HG03342 (cell line): ENCODE results near the gene DYNAP.

Source experiments
- ATAC-seq: cut with Tn5 transposase; IDR thresholded peaks from one replicate; pipeline ENCODE4 v1.9.1; 2021; ENCODE audit warnings: mild to moderate bottlenecking, moderate library complexity; ENCODE audit not compliant: unreplicated experiment

The DYNAP gene, protein sequence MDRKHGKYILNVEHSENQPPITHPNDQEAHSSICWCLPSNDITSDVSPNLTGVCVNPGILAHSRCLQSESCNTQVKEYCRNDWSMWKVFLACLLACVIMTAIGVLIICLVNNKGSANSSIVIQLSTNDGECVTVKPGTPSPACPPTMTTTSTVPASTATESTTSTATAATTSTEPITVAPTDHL

DNA sequence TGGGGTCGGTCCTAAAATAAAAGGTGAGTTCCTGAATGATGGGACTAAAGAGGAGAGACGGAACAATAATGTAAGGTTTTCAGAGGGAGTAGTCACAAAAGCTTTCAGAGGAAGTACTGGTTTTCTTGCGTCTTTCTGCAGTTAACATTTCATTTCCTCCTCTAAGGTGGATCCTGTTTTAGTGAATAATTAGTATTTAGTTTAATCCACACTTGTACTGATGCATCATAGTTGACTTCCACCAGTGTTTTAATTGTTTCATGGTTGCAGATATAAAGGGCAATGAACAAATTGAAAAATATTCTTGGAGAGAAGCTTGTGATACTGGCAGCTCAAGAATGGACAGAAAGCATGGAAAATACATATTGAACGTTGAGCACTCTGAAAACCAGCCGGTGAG, at the start of gene DYNAP:
TSS of gene DYNAP (plus strand) at position 301 of the 400 bp plus-strand sequence. CDS start at position 339, 38 bp downstream.
- no peak for ATAC-seq

DNA sequence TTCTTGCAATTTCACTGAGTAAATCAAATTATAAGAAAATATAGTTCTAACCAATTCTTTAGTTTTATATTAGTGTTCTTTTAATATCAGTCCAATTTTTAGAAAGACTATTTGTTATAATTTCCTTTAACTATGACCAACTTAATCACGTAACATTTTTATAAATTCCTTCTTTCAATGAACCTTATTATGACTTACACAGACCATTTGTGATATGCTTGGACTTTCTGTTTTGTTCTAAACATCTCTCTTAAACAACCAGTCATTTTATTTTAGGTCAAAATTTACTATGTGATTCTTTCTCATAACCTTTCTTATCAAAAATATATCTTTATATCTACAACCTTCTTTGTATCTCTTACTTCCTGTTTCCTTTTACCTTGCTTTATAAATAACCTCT, 39.5 kb upstream of the DYNAP start:
- no peak for ATAC-seq

DNA sequence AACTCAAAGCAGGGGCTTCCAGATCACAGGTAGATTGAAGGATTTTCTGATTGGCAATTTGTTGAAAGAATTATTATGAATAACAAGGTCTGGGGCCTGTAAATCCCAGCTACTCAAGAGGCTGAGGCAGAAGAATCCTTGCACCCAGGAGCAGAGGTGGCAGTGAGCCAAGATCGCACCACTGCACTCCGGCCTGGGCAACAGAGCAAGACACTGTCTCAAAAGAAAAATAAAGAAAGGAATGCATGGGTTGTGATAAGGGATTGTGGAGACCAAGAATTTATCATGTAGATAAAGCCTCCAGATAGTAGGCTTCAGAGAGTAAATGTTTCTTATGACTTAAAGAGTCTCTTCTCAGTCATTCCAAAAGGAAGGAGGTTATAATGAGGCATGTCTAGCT, 35.8 kb upstream of the DYNAP start:
- no peak for ATAC-seq

DNA sequence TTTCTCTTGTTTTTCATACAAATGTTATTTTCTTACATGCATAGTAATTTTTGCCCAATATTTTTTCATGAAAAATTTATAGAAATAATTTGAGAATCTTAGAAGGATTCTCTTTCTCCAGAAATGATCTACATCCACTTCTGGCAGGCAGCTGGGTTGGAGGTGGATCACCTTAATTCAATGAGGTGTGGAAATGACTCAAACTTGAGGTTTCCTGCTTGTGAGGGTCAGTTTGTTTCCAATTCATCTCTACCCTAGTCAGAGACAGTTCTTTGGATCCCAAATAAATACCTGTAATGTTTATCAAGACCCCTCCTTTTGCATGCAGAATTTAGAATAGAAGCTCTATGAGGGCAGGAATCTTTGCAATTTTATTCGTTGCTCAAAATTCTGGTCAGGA, 35.0 kb upstream of the DYNAP start:
- no peak for ATAC-seq

DNA sequence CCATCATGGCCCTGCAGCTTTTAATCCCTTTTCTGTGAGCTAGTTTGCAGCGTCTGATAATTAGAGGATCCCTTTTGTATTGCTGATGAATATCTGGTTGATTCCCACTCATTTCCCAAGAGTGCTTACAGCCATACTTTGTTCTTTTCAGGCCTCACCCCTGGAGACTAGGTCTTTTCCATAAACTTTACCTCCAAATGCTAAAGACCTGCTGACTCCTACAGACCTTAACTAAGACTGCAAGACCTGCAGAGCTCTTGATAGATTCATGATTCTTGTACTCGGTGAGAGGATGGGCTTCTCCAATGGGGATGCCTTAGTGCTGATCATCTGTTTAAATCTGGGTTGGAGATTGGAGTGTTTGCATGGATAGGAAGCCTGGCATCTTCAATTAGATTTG, 33.1 kb upstream of the DYNAP start:
- no peak for ATAC-seq

DNA sequence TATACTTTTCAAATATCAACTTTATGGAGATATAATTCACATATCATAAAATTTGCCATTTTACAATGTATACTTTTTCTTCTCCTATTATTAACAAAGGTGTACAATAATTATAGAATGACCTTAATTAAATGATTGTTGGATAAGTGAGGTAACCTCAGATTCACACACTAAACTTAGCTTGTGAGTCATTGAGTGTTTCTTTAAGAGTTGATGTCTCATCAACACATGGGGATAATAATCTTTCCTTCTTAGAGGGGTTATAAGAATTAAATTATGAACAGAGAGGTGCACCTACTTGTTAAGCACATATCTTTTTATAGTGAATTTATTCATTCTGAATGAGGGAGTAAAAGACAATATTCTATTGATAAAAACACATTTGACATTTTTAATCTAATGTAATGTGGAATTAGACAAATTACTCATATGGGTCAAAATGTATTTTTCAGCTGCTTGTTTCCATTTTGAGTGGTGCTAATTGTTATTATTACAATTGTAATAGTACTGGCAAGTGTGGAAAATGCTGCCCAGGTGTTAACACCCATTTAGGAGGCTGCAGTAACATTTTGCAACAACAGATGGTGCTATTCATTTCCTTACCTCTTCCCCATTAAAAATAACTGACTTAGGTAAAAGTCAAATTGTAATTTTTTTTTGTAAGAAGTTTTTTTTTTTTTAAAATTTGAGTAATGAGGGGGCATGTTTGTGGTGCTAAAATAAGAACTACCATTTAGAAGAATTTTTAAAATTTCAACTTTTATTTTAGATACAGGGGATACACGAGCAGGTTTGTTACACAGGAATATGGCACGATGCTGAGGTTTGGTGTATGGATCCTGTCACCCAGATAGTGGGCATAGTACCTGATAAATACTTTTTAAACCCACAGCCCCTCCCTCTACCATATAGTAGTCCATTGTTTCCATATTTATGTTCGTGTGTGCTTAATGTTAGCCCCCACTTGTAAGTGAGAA, 32.1 kb upstream of the DYNAP start:
- ATAC-seq = no peak

DNA sequence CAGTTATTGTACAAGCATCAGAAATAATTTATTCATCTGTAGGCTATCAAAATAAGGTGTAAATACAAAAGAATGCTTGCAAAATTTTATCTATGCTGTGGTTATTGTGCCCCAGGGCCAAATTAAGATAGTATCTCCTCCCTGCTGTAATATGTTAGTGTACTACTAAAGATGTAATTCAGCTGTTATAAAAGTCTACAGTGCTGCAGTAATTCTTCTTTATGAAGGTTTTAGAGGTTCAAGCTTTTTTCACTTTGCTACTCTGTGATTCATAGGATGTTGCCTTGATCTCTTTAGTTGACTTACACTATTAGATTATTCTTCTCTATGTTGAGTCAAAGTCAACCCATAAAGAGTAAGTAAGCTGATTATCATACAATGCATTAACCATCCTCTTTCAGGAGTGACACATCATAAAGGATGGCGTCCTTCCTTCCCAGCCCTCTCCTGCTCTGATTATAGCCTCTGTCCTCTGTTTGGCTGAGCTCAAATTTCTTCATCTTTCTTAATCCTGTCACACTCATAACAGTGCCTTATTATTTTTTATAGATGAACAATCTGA, 29.3 kb upstream of the DYNAP start:
- no peak for ATAC-seq

DNA sequence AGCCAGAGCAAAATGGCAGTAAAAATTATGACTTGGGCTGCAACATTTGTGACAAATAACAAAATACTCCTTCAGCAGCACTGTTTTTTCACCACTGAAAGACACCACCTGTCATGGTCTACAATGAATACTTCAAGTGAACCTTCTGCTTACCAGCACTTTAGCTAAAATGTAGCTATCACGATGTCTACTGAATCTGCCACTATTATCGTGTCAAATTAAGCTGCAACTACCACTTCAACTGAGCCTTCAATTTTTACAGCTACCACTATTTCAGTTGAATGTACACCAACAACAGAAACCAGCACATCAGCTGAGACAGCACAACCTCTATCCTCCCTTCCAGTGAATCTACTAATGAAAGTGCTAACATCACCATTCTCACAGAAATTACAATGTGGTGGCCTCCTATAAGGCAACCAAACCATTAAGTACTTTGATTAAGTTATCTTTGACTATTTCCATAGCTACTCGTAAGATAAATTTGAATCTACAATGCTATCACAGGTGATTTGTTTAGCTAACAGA, 10.8 kb upstream of the DYNAP start:
- ATAC-seq = no peak

DNA sequence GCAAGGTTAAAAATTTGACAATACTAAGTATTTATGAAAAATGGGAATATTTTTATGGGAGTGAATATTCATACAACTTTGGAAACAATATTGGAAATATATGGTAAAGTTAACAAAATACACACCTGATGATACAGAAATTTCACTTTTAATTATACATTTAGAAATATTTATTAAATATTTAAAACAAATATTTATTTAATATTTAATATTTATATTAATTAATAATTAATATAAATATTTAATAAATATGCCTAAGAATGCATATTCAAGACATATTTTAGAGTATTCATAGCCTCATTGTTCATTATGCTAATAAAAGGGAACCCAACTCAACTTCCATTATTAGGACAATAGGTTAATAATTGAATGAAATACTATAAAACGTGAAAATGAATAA, 7.0 kb upstream of the DYNAP start:
- ATAC-seq = no peak

DNA sequence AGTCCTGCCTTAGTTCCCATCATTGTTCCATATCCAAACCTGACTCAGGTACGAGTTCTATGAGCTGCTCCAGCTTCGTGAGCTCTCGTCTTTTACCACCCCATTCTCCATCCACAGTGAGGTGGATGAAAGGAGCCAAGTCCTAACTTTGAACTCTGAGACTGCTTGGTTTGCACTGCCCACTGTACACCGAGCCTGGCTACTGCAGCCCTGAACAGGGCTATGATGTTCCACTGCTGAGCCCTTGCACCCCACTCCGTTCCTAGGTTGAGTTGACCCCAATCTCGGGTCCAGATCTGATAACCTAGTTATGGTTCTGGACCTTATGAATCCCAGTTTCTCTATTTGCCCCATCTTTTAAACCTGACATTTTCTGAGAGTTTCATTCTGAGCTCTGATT, 5.3 kb upstream of the DYNAP start:
- no peak for ATAC-seq

DNA sequence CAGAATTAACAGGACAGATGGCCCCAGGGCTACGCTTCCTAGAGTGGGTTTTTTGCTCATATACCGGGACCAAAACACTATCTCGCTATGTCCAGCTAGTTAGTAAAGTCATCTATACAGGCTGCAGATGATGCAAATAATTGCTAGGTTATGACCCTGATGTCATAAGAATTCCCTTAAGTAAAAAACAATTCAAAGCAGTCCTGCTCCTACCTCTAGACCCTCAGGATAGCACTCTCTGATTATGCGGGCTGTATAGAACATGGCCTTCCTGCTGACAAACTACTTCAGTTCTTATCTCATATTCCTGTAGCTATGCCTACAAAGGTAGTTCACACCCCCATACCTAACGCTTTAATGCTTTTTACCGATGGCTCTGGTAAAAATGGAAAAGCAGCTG, 13.2 kb downstream of the DYNAP start:
- ATAC-seq = no peak

DNA sequence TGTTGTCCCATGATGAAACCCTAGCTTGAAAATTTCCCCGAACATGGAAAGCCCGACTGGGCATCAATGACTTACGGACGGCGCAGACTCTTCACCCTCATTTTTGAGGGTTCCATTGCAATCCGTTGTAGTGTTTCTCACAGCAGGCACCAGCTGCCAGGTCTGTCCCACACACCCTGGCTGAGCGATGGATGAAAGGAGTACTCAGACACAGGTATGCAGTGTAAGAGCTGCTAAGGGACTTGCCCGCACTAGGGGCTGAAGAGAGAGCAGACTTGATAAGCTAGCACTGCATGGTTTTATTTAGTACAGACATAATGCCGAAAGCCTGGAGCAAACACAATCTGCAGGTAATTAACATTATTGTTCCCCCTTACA, 15.8 kb downstream of the DYNAP start:
- ATAC-seq = no peak

DNA sequence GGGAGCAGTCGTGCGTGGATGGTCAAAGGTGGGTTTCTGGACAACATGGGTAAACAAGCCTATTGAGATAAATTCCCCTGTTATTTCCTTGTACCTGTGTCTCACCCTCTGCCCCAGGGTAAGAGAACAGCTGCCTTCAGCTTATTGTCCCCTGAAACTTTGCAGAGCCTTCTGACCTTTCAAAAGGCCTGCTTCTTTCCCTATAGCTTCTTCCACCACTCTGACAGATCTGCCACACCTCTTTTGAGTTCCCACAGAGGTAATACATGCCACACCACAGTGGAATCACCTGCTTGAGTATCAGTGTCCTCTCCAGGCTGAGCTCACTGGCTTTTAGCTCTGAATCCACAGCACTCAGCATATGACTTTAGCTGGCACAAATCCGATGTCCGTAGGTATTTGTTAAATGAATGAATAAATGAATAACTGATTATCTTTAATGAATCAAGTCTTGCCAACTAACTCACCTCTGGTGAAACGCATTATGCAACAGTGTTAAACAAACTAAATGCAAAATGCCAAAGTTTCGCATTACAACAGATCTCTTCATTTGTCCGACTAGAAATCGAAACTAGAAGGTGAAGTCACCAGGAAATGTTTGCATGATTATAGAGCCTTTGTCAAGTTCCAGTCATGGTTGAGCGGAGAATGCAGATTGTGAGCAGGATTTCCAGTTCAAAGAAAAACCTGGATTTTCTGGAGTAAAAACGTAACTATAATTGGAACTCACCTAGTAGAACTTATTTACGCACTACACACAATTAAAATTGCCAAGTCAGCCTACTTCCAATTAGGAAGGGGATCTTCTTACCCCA, 16.4 kb downstream of the DYNAP start:
- ATAC-seq = no peak

DNA sequence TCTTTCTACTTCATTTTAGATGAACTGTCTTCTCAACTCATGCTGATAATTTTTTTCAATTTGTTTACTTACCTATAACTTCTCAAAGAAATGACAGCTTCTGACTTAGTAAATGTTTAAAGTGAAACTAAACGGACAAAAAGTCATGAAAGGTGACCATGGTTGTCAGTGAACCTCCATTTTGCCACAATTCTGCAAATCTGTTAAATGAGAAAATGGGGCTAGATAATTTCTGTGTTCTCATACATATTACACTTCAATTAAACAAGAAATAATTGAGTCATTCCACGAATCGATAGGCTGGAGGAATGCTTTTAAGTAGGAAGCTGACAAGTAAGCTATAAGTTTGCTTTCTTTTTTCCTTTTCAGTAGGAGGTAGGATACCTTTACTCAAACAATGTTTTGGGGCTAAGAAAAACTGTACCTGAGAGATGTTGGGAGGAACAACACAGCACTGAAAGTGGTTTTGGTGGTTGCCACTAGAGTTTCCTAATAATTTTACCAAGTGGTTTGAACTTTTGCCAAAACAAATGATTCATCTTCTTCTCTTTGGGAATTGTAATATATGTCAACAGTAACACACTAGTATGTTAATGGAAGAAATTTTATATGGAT, 17.1 kb downstream of the DYNAP start:
- ATAC-seq = no peak

DNA sequence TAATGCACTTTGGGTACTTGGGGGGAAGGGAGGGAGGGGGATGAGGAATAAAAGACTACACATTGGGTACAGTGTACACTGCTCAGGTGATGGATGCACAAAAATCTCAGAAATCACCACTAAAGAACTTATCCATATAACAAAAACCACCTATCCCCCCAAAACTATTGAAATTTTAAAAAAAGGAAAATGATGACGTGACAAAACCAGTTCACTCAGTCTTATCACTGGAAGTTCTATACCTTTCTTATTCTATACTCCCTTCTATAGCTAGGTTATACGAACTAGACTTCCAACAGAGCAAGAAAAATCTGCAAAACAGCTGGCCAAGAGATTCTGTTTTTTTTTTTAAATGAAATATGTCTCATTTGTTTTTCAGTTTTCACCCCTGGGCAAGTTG, 20.8 kb downstream of the DYNAP start:
- ATAC-seq = no peak

DNA sequence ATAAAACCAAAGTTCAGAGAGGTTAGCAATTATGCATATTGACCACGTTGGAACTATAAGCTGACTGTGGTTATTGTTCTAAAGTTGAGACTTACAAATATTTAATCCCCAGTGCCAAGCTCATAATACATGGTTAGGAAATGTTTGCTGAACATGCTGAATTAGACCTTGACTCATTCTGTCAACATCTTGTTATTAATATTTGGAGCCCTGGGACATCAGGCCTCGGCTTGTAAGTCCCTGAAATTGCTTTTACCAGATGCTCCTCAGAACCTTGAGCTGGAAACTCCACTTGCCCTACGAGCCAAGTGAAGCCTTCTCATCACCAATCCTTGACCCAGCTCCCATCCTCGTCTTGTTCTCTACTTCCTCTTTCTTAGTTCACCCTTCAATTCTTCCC, 21.2 kb downstream of the DYNAP start:
- ATAC-seq = no peak

DNA sequence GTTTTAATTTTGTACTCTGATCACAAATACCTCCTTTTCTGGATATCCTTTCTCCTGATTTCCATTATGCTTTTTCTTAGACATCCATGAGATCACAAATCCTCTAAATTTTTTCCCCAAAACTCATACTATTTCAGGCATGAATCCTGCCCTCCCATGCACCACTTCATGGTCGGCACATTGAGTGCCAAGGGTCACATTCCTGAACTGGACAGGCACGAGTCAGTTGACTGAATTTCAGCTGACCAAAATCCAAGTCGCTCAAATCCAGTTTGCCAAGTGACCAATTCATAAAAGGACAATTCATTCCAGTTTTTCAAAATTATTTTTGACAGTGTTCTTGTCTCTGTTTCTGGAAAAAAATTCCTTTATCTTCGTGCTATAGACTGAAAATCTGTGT, 22.1 kb downstream of the DYNAP start:
- ATAC-seq = no peak

DNA sequence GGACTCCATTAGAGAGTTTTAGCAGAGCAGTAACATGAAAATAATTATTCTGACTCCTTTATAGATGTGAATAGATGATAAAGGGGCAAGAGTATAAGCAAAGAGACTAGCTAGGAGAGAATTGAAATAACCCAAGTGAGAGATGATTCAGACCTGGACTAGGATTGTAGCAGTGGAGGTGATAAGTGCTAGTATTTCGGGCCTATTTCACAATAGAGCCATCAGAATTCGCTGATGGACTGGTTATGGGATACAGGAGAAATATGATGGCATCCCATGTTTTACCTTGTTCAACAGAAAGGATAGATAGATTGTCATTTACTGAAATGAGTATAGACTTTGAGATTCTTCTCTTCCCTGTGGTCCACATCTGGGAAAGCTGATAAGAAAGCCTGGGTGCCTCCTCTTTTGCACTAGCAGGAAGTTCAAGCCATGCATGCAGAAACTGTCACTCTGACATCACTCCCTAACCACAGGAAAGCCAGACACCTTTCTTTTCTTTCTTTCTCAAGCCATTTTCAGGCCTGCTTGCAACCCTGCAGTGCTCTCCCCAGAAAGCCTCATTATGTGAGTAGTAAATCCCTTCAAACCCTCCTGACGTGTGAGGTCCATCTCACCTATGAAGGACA, 25.3 kb downstream of the DYNAP start:
- peak; percentile 83 for ATAC-seq

DNA sequence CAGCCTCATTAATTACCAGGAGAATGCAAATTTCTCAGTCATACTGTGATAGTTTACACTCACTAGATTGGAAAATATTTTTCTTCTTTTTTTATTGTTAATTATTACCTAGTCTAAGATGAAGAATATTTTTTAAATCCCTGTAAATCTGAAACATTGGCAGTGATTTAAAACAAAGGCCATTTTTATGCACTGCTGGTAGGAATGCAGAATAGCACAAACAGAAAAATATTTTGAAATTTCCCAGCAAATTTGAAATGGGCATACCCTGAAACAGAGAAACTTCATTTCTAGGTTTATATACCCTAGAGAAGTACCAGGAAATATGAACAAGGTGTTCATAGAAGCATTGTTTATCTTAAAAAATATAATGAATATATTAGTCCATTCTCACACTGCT, 31.0 kb downstream of the DYNAP start:
- no peak for ATAC-seq

DNA sequence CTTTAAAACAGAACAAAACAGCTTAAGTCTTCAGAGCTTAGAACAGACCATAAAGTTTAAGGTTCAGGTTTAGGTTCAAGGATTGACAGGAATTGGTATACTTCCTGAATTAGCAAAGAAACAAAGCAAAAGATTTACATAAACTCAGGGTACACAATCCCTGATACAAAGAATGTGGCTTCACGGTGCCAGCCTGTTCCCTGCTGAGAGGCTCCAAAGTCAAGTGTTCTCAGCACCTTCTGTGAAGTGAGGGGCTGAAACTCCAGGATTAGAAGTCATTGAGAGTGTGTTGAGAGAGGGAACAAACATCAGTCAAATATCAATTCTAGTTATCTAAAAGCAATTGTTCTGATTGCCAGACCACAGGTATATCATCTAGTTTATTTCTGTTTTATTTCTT, 35.7 kb downstream of the DYNAP start:
- ATAC-seq = no peak
